HG03520 (cell line): ENCODE results near the gene ZNF774.
"Not testable (repeated sequence)": the region's sequence is repeated elsewhere in the genome, so short reads cannot be mapped to it uniquely, and the experiment has no call there.

Experiments used
- ATAC-seq: cut with Tn5 transposase; IDR thresholded peaks from one replicate; pipeline ENCODE4 v1.9.1; 2021; ENCODE audit warnings: mild to moderate bottlenecking, moderate library complexity; ENCODE audit not compliant: unreplicated experiment

ZNF774 gene

DNA sequence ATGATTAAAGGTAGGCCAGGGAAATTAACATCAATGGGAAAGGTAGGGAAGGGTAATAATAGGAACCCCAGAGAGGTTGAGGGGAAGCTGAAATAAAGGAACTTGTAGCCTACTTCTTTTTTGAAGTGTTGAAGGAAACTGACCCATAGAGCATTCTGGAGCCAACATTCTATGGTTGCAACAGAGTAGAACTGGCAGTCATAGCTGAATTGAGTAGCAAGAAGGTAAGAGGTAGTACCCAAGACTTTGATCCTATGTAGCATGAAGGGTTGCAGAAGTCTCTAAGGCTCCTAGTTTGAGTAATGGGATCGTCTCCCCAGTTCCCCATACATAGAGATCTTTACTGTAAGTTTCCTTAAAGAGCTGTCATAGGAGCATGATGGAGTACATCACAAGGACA is 7.4 kb upstream of the ZNF774 start:
- no peak for ATAC-seq

DNA sequence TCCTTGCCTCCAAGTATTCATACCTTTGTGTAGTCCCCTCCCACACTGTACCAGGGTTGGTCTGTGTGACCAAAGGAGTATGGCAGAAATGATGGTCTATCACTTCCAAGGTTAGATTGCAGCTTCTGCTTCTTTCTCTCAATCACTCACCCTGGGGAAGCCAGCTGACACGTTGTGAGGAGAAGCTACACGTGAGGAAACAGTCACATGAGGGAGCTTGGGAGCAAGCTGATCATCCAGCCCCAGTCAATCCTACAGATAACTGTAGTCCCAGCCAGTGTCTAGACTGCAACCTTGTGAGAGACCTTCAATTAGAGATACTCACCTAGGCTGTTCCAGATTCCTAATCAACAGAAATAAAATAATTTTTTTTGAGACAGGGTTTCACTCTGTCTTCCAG is 6.2 kb upstream of the ZNF774 start:
- ATAC-seq: no peak

DNA sequence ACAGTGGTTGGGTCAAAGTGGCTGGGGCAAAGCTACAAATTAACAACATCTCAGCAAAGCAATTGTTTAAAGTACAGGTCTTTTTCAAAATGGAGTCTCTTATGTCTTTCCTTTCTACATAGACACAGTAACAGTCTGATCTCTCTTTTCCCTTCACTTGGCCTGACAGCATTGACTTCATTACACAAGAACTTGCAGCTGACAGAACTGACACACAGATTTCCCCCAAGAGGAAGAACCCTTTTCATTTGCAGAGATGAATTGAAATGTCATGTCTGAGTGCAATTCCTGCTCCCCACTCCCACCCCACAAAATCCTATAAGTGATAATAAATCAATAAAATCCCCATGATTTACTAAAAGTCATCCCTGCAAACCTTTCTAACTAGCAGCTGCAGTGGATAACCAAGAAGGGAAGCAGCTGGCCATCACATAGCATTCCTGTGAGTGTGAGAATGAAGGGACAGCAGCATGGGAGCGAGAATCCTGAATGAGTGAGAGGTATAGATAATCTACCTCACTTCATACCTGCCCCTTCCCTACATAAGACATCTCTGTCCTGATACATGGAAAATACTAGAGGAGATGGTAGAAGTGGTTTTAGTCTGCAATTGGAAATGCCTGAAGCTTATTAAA is 4.5 kb upstream of the ZNF774 start:
- ATAC-seq: not testable (repeated sequence)

DNA sequence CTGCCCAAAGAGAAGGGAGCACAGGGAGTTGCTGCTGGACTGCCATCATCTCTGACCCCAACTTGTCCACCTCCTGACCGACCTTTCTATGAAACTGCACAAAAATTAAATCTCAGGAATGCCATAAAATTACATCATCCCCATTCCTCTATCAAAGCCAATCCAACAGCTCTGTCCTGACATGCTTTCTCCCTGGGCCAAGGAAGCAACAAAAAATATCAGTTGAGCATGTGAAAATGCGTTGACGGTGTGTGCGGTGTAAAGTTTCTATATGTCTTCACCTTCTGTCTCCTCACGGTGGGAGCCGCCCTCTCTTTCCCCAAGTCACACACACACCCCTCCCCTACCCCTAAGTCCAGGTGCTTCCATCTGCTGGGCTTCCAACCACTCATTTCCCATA is 3.6 kb upstream of the ZNF774 start:
- ATAC-seq: no peak

DNA sequence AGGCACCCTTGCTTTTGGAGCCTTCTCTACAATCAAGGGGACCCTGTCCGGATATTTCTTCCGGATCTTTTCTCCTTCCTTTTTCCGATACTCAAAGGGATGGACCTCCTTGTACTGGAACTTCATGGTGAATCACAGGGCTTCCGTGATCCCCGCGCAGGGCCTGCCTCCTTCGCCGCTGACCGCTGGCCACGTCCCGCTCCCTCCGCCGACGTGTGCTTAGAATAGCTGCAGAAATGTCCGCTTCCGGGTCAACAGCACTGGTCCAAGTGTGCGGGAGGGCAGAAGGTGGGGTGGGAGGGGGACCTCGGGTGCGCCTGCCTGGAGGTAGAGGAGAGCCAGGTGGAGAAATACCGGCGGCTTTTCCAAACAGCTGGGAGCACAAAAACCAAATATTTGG is 3.0 kb upstream of the ZNF774 start:
- no peak for ATAC-seq

DNA sequence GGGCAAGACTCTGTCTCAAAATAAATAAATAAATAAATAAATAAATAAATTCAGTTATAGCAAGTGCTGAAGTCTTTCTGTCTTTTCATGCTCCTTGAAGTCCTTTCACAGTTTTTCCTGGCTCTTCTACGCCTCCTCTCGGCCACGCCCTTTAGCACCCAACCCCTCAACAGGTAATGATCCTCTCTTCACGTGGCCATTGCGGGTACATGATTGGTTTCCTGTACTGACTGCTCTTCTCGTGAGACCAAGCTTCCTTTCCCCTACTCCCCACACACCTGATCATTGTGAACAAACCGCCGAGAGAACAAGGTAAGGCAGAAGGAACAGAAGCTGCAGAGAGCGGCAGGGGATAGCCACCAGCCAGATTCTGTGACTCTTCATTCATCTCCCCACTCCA is 2.3 kb upstream of the ZNF774 start:
- no peak for ATAC-seq

DNA sequence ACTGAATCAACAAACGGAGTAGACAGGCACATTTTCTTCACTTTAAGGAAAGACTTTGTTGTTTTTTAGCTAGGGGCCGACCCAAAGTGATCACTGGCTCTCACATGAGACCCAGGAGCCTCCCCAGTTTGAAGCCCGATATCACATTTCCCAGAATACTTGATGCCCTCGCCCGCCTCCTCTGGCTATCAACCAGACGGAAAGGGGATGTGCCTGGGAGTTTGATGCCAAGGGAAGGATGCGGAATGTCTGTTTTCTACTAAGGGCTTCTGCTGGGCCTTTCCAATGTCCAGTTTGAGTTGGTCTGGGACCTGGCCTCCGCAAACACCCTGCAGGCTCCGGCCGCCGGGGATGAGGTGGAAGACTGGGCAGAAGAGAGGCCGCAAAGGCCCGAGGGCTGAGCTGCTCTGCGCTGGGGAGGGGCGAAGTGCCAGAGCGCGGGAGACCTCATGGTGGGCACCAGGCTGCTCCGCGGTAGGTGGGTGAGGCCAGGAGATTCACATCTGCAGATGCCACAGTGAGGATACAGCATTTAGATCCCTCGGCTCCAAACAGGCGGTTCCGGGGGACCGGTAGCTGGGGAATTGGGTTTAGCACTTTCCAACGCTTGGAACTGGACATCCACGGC is 491 bp upstream of the ZNF774 start:
- ATAC-seq: peak; percentile 8

DNA sequence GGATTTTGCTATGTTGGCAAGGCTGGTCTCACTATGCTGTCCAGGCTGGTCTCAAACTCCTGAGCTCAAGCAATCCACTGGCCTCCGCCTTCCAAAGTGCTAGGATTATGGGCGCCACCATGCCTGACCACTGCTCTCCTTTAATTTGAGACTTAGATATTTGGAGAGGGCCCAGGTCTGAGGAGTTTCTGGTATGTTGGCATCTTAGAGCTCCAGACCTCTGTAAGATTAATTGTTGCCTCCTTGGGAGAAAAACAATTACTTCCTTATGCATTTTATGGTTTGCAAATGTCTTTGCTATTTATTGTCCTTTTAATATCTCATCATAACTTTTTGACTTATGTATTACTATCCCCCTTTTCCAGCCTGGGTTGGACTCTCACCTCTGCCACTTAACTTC is 2.9 kb downstream of the ZNF774 start:
- ATAC-seq: no peak

DNA sequence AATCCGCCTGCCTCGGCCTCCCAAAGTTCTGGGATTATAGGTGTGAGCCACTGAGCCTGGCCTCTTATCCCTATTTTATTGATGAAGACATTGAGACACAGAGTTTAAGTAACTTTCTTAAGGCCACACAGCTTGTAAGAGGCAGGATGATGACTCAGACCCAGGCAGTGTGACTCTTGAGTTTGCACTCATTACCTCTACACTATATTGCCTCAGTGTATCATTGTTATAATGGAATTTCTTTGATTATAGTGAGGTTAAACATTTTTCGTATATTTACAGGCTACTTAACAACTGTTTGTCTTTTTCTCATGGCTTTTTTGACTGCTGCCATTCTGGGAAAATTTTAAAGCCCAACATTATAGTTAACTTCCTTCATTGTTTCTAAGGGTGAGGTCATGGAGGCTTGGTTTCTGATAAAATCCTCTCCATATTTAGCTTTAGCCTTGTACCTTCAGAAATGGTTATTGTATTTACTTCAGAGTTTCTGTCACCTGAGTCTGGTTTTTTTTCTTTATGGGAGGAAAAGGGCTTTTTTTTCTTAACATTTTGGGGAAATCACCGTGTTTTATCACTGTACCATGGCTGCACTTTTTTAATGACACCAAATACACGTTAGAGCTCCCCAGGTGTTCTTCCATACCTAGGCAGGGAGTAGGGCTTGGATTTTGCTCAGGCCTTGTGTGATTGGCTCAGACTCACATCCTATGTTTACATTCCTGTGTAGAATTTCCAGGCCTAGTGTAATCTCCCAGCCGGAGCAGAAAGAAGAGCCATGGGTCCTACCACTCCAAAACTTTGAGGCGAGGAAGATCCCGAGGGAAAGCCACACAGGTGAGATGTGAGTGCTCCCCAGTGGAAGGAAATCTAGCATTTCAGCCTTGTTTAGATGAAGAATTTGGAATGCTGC is 6.3 kb downstream of the ZNF774 start:
- no peak for ATAC-seq

DNA sequence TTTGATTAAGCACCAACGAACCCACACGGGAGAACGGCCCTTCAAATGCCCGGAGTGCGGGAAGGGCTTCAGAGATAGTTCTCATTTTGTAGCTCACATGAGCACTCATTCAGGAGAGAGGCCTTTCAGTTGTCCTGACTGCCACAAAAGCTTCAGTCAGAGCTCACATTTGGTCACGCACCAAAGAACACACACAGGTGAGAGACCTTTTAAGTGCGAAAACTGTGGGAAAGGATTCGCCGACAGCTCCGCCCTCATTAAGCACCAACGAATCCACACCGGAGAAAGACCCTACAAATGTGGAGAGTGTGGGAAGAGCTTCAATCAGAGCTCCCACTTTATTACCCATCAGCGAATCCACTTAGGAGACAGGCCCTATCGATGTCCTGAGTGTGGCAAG is 8.7 kb downstream of the ZNF774 start:
- no peak for ATAC-seq

DNA sequence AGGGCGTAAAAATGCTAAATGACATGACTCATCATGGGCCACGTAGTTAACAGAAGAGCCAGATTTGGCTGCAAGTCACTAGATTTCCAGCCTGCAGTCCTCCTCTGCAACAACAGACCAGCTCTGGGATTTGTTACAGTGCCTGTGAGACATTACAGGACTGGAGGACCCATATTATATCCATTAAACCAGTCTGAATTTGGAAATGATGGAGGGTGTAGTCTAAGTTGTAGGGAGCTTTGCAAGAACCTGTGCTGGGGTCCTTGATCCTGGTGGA is 10.8 kb downstream of the ZNF774 start:
- no peak for ATAC-seq

DNA sequence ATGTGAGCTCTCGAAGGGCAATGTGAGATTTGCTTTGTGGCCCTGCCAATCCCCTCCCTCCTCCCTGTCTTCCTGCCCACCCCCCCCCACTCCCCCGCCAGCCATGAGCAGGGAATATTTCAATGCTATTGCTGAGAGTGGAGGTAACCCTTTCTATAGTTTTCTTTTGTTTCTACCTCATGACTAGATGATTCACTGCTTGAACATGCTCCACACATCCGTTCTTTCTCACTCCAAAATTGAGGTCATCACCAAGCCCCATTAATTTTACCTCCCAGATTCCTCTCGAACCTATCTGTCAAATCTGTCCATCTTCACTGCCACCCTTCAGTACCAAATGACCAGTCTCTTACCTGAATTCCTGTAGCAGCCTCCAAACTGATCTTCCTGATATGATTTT is 12.2 kb downstream of the ZNF774 start:
- no peak for ATAC-seq

DNA sequence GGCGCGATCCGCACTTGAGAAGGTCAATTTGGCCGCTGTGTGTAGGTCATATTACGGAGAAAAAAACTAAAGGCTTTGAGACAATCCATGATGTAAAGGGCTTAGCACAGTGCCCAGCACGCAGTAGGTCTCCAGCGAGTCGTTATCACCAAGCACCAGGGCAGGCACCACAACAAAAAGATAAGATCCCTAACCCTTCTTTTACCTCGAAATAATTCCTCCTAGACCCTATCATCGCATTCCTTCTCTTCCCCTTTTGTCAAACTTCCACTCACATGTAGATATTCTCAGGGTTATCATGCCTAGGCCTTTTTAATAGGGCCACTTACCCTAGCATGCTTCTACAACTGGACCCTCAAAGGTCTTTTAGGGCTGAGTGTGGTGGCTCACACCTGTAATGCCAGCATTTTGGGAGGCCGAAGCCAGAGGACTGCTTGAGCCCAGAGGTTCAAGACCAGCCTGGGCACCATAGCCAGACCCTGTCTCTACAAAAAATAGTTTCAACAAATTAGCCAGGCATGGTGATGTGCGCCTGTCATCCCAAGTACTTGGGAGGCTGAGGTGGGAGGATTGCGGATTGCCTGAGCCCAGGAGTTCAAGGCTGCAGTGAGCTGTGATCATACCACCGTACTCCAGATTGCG is 13.5 kb downstream of the ZNF774 start:
- ATAC-seq: no peak

DNA sequence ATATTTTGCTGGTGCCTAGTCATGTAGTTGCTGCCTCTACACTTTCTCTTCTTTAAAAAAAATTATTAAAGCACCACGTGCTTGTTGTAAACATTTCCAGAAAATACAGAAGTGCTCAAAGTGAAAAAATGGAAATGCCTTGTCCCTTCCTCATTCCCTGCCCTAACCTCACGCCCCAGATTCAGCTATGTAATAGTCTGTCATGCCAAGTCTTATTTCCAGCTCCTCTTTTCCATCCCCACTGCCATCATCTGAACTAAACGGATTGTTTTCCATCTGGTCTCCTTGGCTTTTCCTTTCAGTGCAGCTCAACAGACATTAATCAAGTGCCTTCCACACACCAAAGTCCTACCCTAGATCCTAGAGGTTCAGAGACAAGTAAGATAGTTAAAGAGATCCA is 15.5 kb downstream of the ZNF774 start:
- no peak for ATAC-seq

DNA sequence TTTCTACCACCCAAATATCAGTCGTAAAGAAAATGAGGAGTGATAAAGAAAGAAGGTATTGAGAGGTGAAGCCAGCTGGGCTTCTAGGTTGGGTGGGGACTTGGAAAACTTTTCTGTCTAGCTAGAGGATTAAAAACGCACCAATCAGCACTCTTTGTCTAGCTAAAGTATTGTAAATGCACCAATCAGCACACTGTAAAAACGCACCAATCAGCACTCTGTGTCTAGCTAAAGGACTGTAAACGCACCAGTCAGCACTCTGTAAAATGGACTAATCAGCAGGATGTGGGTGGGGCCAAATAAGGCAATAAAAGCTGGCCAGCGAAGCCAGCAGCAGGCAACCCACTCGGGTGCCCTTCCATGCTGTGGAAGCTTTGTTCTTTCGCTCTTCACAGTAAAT is 23.0 kb downstream of the ZNF774 start:
- no peak for ATAC-seq

DNA sequence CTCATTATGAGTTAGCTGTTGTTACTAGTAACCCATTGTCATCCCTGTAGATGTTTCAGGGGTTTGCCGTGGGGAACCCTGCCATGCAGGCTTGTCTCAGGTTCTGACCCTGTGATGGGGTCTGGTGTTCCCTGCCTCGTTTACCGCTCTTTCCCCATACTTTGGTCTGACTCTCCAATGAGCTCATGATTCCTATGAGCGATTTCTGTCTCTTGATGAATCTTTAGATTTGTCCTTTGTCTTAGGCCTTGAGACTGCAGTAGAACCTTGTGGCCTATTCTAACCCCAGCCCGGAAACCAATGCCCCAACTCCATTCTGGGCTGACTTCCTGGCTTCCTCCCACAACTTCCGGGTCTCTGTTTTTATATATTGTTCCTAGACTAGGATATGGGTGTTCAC is 24.7 kb downstream of the ZNF774 start:
- ATAC-seq: no peak

DNA sequence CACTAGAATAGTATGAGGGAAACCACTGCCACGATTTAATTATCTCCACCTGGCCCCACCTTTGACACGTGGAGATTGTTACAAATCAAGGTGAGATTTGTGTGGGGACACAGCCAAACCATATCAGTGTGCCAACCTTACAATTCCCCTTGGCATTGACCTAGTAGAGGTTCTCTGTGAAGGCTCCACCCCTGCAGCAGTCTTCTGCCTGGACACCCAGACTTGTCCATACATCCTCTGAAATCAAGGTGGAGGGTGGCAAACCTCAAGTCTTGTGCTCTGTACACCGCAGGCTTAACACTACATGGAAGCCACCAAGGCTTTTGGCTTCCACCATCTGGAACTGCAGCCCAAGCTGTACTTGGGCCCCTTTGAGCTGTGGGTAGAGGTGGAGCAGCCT is 27.2 kb downstream of the ZNF774 start:
- no peak for ATAC-seq

DNA sequence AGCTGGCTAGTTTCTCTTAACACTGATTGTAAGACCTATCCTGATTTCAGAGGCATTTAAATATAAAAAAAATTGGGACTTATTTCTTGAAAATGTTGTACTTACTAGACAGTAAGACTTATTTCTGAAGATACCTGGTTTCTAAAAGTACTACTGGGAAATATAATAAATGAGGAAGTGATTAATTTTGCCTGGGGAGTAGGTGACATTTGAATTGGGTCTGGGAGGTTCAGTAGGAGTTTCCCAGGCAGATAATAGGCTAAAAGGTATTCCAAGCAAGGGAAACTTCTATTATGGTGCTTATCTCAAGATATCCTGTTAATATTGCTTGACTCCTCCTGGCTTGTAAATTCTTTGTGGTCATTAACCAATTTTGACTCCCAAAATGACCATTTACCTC is 29.4 kb downstream of the ZNF774 start:
- no peak for ATAC-seq

DNA sequence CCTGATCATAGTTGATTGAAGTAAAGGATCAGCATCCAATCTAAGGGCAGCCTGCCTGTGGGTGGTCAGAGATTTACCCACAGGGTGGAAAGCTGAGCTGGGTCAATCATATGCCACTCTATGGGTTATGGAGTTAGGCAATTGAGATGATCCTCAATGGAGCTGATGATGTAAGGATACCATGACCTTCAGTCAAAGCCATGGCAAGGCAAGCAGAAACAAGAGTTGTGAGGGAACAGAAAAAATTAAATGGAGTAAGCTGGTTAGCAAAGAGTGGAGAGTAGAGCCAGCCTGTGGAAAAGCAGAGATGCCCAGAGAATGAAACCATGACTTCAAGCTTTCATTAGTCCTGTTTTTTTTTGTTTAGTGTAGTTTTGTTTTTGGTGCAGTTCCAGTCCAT is 30.2 kb downstream of the ZNF774 start:
- ATAC-seq: no peak

DNA sequence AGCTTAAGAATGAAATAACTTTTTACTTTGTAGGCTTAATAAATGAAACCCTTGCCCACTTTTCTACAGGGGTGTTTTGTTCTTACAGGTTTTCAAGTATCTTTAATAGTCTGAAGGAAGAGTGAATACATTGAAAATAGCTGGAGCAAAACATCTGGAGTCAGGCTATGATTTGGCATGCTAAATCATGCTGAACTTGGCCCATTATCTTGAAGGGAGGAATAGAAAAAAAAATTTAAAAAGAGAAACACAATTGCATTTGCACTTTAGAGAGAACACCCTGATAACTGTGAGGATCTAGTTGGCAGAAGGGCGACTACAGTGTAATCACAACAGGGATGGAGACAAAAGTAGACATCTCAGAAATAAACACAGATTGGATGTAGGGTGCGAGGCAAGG is 34.1 kb downstream of the ZNF774 start:
- ATAC-seq: no peak

DNA sequence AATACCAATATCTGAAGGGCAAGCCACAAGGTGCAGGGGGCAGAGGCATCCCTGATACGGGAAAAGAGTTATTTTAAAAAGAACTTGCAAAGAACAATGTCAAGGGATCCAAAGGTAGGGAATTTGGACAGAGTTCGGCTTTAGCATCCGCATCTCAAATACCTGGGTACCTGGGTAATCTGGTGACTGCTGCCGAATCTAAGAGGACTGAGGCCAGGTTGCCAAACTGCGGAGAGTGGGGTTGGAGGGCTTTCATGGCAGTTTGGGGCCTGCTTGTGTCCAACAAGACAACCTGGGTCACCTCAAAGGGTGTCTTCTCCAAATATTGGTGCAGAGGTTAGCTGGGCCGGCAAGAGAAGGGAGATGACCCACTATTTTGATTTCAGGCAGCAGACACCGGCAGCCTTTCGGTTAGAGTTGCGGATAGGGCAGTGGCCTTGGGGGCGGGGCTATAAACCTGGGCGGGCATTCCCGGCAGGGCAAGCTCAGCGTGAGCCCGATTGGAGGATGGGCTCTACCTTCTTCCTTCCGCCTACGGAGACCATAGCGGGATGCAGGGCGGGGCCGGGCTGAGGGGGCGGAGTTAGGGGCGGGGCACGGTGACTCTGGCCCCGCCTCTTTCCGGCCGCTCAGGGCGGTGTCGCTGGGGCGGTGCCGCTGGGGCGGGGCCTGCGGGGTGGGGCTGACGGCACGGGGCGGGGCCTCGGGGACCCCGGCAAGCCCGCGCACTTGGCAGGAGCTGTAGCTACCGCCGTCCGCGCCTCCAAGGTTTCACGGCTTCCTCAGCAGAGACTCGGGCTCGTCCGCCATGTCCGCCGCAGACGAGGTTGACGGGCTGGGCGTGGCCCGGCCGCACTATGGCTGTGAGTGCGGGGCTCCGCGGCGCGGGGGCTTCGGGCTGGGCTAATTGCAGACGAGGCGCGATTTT is 35.7 kb downstream of the ZNF774 start, which contains the start of gene IQGAP1:
IQGAP1 (plus strand) TSS at position 709 of the 928 bp plus-strand sequence; CDS start at position 809, 100 bp downstream.
- peak; percentile 91 for ATAC-seq
